ENCODE measurements around the gene MEPCE. TPM values are rescaled to one million over a fixed set of nuclear protein-coding genes. Genes with fewer than 3 reads are reported as not detected.

MEPCE gene
- total RNA-seq, 4 donors from 2014 or later, result 38.5 to 50.4 (median 39.6) TPM

- TF ChIP-seq CTCF (IDR thresholded peaks at IDR 0.05) (no peak), POLR2A (IDR thresholded peaks at IDR 0.05) (no peak), POLR2AphosphoS5 (IDR thresholded peaks at IDR 0.05) (no peak), EP300 (IDR thresholded peaks at IDR 0.05) (no peak)
- Histone ChIP-seq H3K9me3 (no peaks in the 10 kb centered on the region), H3K27me3 (no peaks in the 10 kb centered on the region), H3K27ac (peak overlapping the region; percentile 53), H3K36me3 (peaks cover 25% of the 10 kb centered on the region), H3K4me1 (peaks cover 76% of the 10 kb centered on the region), H3K4me3 (peak overlapping the region; percentile 22)
- no peak for DNase-seq (ENCODE audit: low spot score in 2 of 2)
- WGBS, result 51% methylated on average over 9 of the region's 14 CpGs
Observed at GRCh38 chr7:100472854-100473499, 43.3 kb downstream of the MEPCE start.

GRCh38 chr7:100475549-100475948 is 45.9 kb downstream of the MEPCE start:
- Histone ChIP-seq H3K9me3 (no peaks in the 10 kb centered on the region), H3K4me1 (peaks cover 65% of the 10 kb centered on the region), H3K36me3 (peaks cover 20% of the 10 kb centered on the region), H3K27ac (no peak overlapping the region), H3K4me3 (peak overlapping the region; percentile 92), H3K27me3 (no peaks in the 10 kb centered on the region)
- 38% methylated on average over 9 of the region's 9 CpGs for WGBS
- TF ChIP-seq CTCF (IDR thresholded peaks at IDR 0.05), result no peak
- no peak for TF ChIP-seq POLR2AphosphoS5 (IDR thresholded peaks at IDR 0.05)
- TF ChIP-seq EP300 (IDR thresholded peaks at IDR 0.05), result no peak
- TF ChIP-seq POLR2A (IDR thresholded peaks at IDR 0.05), result no peak
- no peak for DNase-seq (ENCODE audit: low spot score in 2 of 2)

GRCh38 chr7:100476101-100476780 is 46.6 kb downstream of the MEPCE start:
- H3K4me3 ChIP-seq, result peak overlapping the region; percentile 92
- WGBS, result 21% methylated on average over 6 of the region's 6 CpGs

GRCh38 chr7:100476903-100477870 is 47.6 kb downstream of the MEPCE start:
- DNase-seq (ENCODE audit: low spot score in 2 of 2), result no peak
- peaks cover 63% of the 10 kb centered on the region for H3K4me1 ChIP-seq
- no peaks in the 10 kb centered on the region for H3K27me3 ChIP-seq
- WGBS, result 30% methylated on average over 6 of the region's 30 CpGs
- H3K27ac ChIP-seq, result peak overlapping the region; percentile 73
- TF ChIP-seq CTCF (IDR thresholded peaks at IDR 0.05) (no peak), POLR2A (IDR thresholded peaks at IDR 0.05) (no peak), POLR2AphosphoS5 (IDR thresholded peaks at IDR 0.05) (no peak), EP300 (IDR thresholded peaks at IDR 0.05) (no peak)
- peaks cover 15% of the 10 kb centered on the region for H3K36me3 ChIP-seq
- peak overlapping the region; percentile 92 for H3K4me3 ChIP-seq
- H3K9me3 ChIP-seq, result no peaks in the 10 kb centered on the region

More at GRCh38 chr7:100476101-100476780, 46.6 kb downstream of the MEPCE start:
- Histone ChIP-seq H3K4me1 (peaks cover 65% of the 10 kb centered on the region), H3K36me3 (peaks cover 16% of the 10 kb centered on the region), H3K9me3 (no peaks in the 10 kb centered on the region), H3K27me3 (no peaks in the 10 kb centered on the region), H3K27ac (peak overlapping the region; percentile 7)
- TF ChIP-seq POLR2A (IDR thresholded peaks at IDR 0.05), result no peak
- TF ChIP-seq POLR2AphosphoS5 (IDR thresholded peaks at IDR 0.05), result no peak
- TF ChIP-seq EP300 (IDR thresholded peaks at IDR 0.05), result no peak
- TF ChIP-seq CTCF (IDR thresholded peaks at IDR 0.05), result no peak
- DNase-seq (ENCODE audit: low spot score in 2 of 2), result no peak

All from suprapubic skin (tissue), 4 donors.